Brain microvascular endothelial cell (primary cell): ENCODE results near the gene RPS25.

Experiments
- DNase-seq: peaks from one replicate; pipeline ENCODE4 v3.0.0-alpha.2; 2020
- H3K27ac ChIP-seq: fragments of 250-450 bp; sonication (Bioruptor Pico); 2 replicates; pipeline ENCODE4 v1.5.1; 2020; ENCODE audit warnings: mild to moderate bottlenecking, moderate library complexity
- H3K27me3 ChIP-seq: fragments of 250-450 bp; sonication (Bioruptor Pico); replicated peaks from 2 replicates; pipeline ENCODE4 v1.5.1; 2020; ENCODE audit warnings: mild to moderate bottlenecking
- H3K36me3 ChIP-seq: fragments of 250-450 bp; sonication (Bioruptor Pico); replicated peaks from 2 replicates; pipeline ENCODE4 v1.5.1; 2020; ENCODE audit warnings: mild to moderate bottlenecking
- H3K4me3 ChIP-seq: 2 replicates; pipeline ENCODE4 v1.5.1; 2011; ENCODE audit warnings: low read depth, mild to moderate bottlenecking, control low read depth, low read length, moderate library complexity
- in situ Hi-C: cut with HindIII; loops from 2 replicates; pipeline ENCODE4 v1.10.0; 2017; ENCODE audit warnings: low sequenced_read_pairs, low pct_ligation_motif_present
- TF ChIP-seq, protein P1 (sequence below): IDR thresholded peaks from 2 replicates; pipeline ENCODE4 v1.5.1; 2011; ENCODE audit warnings: low read depth, mild to moderate bottlenecking, moderate library complexity, low read length, control low read depth, inconsistent platforms; ENCODE audit errors: missing control alignments

The RPS25 gene

GRCh38 chr11:119027561-119028345 is 9.6 kb upstream of the RPS25 start:
- H3K27ac ChIP-seq = no peak overlapping the region

DNA sequence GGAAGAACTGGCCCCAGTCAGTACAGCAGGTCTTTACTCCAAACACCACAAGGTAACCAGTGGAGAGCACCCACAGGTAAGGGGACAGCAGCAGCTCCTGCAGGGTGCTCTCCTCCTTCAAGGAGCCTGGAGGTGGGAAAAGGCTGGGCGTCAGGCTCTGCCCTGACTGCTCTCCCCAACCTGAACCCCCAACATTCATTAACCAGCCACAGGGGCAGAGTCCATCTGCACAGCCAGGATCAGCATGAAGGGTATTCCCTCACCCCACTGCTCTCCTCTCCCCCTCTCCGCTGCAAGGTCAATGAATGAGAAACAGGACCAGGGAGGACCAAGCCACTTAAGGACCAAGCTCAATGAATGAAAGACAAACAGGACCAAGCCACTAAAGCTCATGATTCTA is 8.8 kb upstream of the RPS25 start:
- no peak overlapping the region for H3K4me3 ChIP-seq
- TF ChIP-seq, protein P1, sequence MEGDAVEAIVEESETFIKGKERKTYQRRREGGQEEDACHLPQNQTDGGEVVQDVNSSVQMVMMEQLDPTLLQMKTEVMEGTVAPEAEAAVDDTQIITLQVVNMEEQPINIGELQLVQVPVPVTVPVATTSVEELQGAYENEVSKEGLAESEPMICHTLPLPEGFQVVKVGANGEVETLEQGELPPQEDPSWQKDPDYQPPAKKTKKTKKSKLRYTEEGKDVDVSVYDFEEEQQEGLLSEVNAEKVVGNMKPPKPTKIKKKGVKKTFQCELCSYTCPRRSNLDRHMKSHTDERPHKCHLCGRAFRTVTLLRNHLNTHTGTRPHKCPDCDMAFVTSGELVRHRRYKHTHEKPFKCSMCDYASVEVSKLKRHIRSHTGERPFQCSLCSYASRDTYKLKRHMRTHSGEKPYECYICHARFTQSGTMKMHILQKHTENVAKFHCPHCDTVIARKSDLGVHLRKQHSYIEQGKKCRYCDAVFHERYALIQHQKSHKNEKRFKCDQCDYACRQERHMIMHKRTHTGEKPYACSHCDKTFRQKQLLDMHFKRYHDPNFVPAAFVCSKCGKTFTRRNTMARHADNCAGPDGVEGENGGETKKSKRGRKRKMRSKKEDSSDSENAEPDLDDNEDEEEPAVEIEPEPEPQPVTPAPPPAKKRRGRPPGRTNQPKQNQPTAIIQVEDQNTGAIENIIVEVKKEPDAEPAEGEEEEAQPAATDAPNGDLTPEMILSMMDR = no peak
- no peak overlapping the region for H3K27ac ChIP-seq
- no peak for DNase-seq
- H3K36me3 ChIP-seq = peaks cover 18% of the 10 kb centered on the region
- no peaks in the 10 kb centered on the region for H3K27me3 ChIP-seq
- in situ Hi-C loops = no loop called here

More at GRCh38 chr11:119027561-119028345, 9.6 kb upstream of the RPS25 start:
- TF ChIP-seq, protein P1 = no peak
- H3K27me3 ChIP-seq = no peaks in the 10 kb centered on the region
- peaks cover 14% of the 10 kb centered on the region for H3K36me3 ChIP-seq
- no peak overlapping the region for H3K4me3 ChIP-seq
- no peak for DNase-seq
- in situ Hi-C loops = no loop called here

GRCh38 chr11:119025978-119026766 is 8.0 kb upstream of the RPS25 start:
- Histone ChIP-seq H3K27me3 (no peaks in the 10 kb centered on the region), H3K36me3 (peaks cover 21% of the 10 kb centered on the region), H3K27ac (no peak overlapping the region), H3K4me3 (no peak overlapping the region)
- in situ Hi-C loops = no loop called here
- no peak for DNase-seq
- TF ChIP-seq, protein P1 = no peak

DNA sequence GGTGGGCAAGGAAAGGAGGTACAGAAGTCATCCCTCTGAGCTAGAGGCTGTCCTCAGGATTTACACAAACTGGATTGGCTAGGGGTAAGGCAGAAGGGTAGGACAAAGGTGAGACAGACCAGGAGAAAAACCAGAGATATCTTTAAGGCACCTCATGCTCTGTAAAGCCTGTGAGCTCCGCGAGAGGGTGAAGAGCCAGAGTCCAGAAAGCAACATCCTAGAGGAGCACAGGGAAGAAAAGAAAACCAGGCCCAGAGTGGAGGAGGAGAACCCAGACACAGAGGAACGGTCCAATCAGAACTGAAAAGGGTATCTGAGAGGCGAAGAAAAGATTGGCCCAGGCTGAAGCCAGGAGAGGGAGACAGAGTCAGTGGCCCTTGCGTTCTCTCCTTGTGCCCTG is 7.4 kb upstream of the RPS25 start:
- no peak overlapping the region for H3K27ac ChIP-seq
- H3K27me3 ChIP-seq = no peaks in the 10 kb centered on the region
- in situ Hi-C loops = no loop called here
- no peak overlapping the region for H3K4me3 ChIP-seq
- TF ChIP-seq, protein P1 = no peak
- peaks cover 22% of the 10 kb centered on the region for H3K36me3 ChIP-seq
- no peak for DNase-seq

DNA sequence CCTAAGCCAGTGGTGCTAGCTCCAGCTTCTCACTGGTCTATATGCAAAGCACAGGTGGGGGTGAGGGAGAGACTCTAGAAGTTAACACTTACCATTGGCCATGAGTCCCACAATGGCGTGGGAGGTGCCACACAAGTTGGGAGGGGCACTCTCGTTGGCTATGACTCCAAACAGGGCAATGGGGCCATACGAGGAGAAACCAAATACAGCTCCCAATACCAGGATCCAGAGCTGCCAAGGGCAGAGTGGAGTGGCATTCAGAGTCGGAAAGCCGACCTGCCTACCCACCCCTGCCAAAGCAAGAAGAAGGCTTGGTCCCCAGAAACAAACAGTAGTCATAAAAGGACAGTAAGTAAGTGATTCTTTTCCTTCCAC is 6.9 kb upstream of the RPS25 start:
- peaks cover 22% of the 10 kb centered on the region for H3K36me3 ChIP-seq

More for the DNA sequence above, 6.9 kb upstream of the RPS25 start:
- Histone ChIP-seq H3K4me3 (no peak overlapping the region), H3K27me3 (no peaks in the 10 kb centered on the region), H3K27ac (no peak overlapping the region)
- no peak for DNase-seq
- TF ChIP-seq, protein P1 = no peak
- in situ Hi-C loops = no loop called here
